GM19193 (cell line): ENCODE results near the gene CNIH2.
A peak's percentile ranks its signal among the peaks of the same experiment; 100 is the strongest.

Source experiments
- POLR2A ChIP-seq: IDR thresholded peaks from 4 replicates; pipeline ENCODE4 v1.6.1; 2011; ENCODE audit not compliant: insufficient read depth, insufficient read length; ENCODE audit errors: extremely low read depth

The CNIH2 gene

GRCh38 chr11:66291706-66292542, 13.9 kb downstream of the CNIH2 start, which contains the start of gene TMEM151A:
Gene TMEM151A, plus strand, starts transcription at chr11:66291894. Its CDS starts 120 bp downstream, at chr11:66292014.
- no peak for TF ChIP-seq POLR2A

- TF ChIP-seq POLR2A: no peak
Observed at GRCh38 chr11:66292543-66293332, 14.8 kb downstream of the CNIH2 start.

GRCh38 chr11:66293352-66293751, 15.4 kb downstream of the CNIH2 start:
- TF ChIP-seq POLR2A: no peak

GRCh38 chr11:66293777-66294625, 16.0 kb downstream of the CNIH2 start:
- no peak for TF ChIP-seq POLR2A

- TF ChIP-seq POLR2A: no peak
Observed at GRCh38 chr11:66294626-66295620, 16.9 kb downstream of the CNIH2 start.

GRCh38 chr11:66297610-66298009, 19.6 kb downstream of the CNIH2 start:
- TF ChIP-seq POLR2A: no peak

GRCh38 chr11:66299186-66299585, 21.2 kb downstream of the CNIH2 start:
- TF ChIP-seq POLR2A: no peak

GRCh38 chr11:66302656-66303055, 24.7 kb downstream of the CNIH2 start:
- no peak for TF ChIP-seq POLR2A

GRCh38 chr11:66309475-66309874, 31.5 kb downstream of the CNIH2 start:
- TF ChIP-seq POLR2A: no peak

- TF ChIP-seq POLR2A: no peak
Observed at GRCh38 chr11:66310324-66310723, 32.3 kb downstream of the CNIH2 start.

GRCh38 chr11:66311470-66311964, 33.5 kb downstream of the CNIH2 start:
- no peak for TF ChIP-seq POLR2A

GRCh38 chr11:66311965-66312548, 34.1 kb downstream of the CNIH2 start:
- peak; percentile 15 for TF ChIP-seq POLR2A
